Muscle layer of colon (tissue), 2 donors: ENCODE results near the gene SLC1A4.
"Not testable (repeated sequence)": the region's sequence is repeated elsewhere in the genome, so short reads cannot be mapped to it uniquely, and the experiment has no call there.

ENCODE experiments used
- H3K27ac ChIP-seq: one replicate; pipeline ENCODE4 v1.7.0; 2013; ENCODE audit warnings: low read depth, mild to moderate bottlenecking, low read length, moderate library complexity
- H3K27me3 ChIP-seq, 2 donors: one replicate each; pipeline ENCODE4 v1.7.0; 2013; ENCODE audit warnings: low read length in 2 of 2, mild to moderate bottlenecking in 2 of 2; ENCODE audit not compliant: insufficient read depth in 2 of 2, control insufficient read depth in 1 of 2
- H3K36me3 ChIP-seq: one replicate; pipeline ENCODE4 v1.7.0; 2013; ENCODE audit warnings: mild to moderate bottlenecking, low read length; ENCODE audit not compliant: insufficient read depth
- H3K4me1 ChIP-seq: one replicate; pipeline ENCODE4 v1.7.0; 2013; ENCODE audit warnings: mild to moderate bottlenecking, low read length; ENCODE audit not compliant: insufficient read depth
- H3K4me3 ChIP-seq, 2 donors: one replicate each; pipeline ENCODE4 v1.7.0; 2013; ENCODE audit warnings: low read length in 2 of 2, low read depth in 1 of 2, mild to moderate bottlenecking in 1 of 2, moderate library complexity in 1 of 2
- H3K9ac ChIP-seq: one replicate; pipeline ENCODE4 v1.7.0; 2013; ENCODE audit warnings: low read length
- H3K9me3 ChIP-seq: one replicate; pipeline ENCODE4 v1.7.0; 2013; ENCODE audit warnings: mild to moderate bottlenecking, low read length
- donor health status: abdominal sarcoma.
- donor health status: Adenocarcinoma of cecum.

SLC1A4 gene

GRCh38 chr2:65031341-65032018 lies 42.3 kb downstream of the SLC1A4 start:
- no peak overlapping the region for H3K4me3 ChIP-seq
- H3K9me3 ChIP-seq, result no peaks in the 10 kb centered on the region
- H3K27me3 ChIP-seq, result no peaks in the 10 kb centered on the region
- no peak overlapping the region for H3K9ac ChIP-seq
- no peaks in the 10 kb centered on the region for H3K36me3 ChIP-seq
- no peaks in the 10 kb centered on the region for H3K4me1 ChIP-seq
- no peak overlapping the region for H3K27ac ChIP-seq

GRCh38 chr2:65032019-65032975 lies 43.1 kb downstream of the SLC1A4 start:
- H3K36me3 ChIP-seq, result no peaks in the 10 kb centered on the region
- H3K4me1 ChIP-seq, result no peaks in the 10 kb centered on the region
- H3K27me3 ChIP-seq, result no peaks in the 10 kb centered on the region
- no peak overlapping the region for H3K9ac ChIP-seq
- H3K27ac ChIP-seq, result no peak overlapping the region
- no peak overlapping the region for H3K4me3 ChIP-seq
- no peaks in the 10 kb centered on the region for H3K9me3 ChIP-seq

- no peaks in the 10 kb centered on the region for H3K27me3 ChIP-seq
- H3K9ac ChIP-seq, result no peak overlapping the region
- no peak overlapping the region for H3K4me3 ChIP-seq
- H3K4me1 ChIP-seq, result no peaks in the 10 kb centered on the region
- H3K36me3 ChIP-seq, result no peaks in the 10 kb centered on the region
- no peaks in the 10 kb centered on the region for H3K9me3 ChIP-seq
- no peak overlapping the region for H3K27ac ChIP-seq
These were observed 44.0 kb downstream of the SLC1A4 start for GRCh38 chr2:65033178-65033577.

GRCh38 chr2:65033667-65034066 lies 44.5 kb downstream of the SLC1A4 start:
- H3K27ac ChIP-seq, H3K4me3 ChIP-seq, H3K9me3 ChIP-seq, H3K4me1 ChIP-seq, H3K9ac ChIP-seq, H3K36me3 ChIP-seq, H3K27me3 ChIP-seq: not testable (repeated sequence)

- Histone ChIP-seq H3K27ac (no peak overlapping the region), H3K4me3 (no peak overlapping the region), H3K4me1 (no peaks in the 10 kb centered on the region), H3K9me3 (no peaks in the 10 kb centered on the region), H3K36me3 (no peaks in the 10 kb centered on the region), H3K9ac (no peak overlapping the region), H3K27me3 (no peaks in the 10 kb centered on the region)
These were observed 46.2 kb downstream of the SLC1A4 start for GRCh38 chr2:65035351-65035943.

GRCh38 chr2:65037178-65037577 lies 48.0 kb downstream of the SLC1A4 start:
- no peaks in the 10 kb centered on the region for H3K36me3 ChIP-seq
- H3K27ac ChIP-seq, result no peak overlapping the region
- H3K4me1 ChIP-seq, result no peaks in the 10 kb centered on the region

GRCh38 chr2:65039640-65040039 lies 50.4 kb downstream of the SLC1A4 start:
- Histone ChIP-seq H3K9me3 (no peaks in the 10 kb centered on the region), H3K36me3 (no peaks in the 10 kb centered on the region), H3K27ac (no peak overlapping the region), H3K4me3 (no peak overlapping the region), H3K27me3 (no peaks in the 10 kb centered on the region), H3K9ac (no peak overlapping the region), H3K4me1 (no peaks in the 10 kb centered on the region)

More at GRCh38 chr2:65037178-65037577, 48.0 kb downstream of the SLC1A4 start:
- no peaks in the 10 kb centered on the region for H3K9me3 ChIP-seq
- no peak overlapping the region for H3K9ac ChIP-seq
- no peaks in the 10 kb centered on the region for H3K27me3 ChIP-seq
- no peak overlapping the region for H3K4me3 ChIP-seq

- Histone ChIP-seq H3K4me3 (peak overlapping the region in 1 of 2 donors; percentile 26), H3K36me3 (no peaks in the 10 kb centered on the region), H3K9ac (no peak overlapping the region), H3K27ac (no peak overlapping the region), H3K4me1 (no peaks in the 10 kb centered on the region), H3K9me3 (no peaks in the 10 kb centered on the region), H3K27me3 (no peaks in the 10 kb centered on the region)
These were observed 51.4 kb downstream of the SLC1A4 start for GRCh38 chr2:65040400-65041261.

GRCh38 chr2:65043001-65043400 lies 53.8 kb downstream of the SLC1A4 start:
- no peaks in the 10 kb centered on the region for H3K4me1 ChIP-seq
- H3K9me3 ChIP-seq, result no peaks in the 10 kb centered on the region
- no peak overlapping the region for H3K27ac ChIP-seq
- no peak overlapping the region for H3K9ac ChIP-seq
- H3K36me3 ChIP-seq, result no peaks in the 10 kb centered on the region
- H3K4me3 ChIP-seq, result no peak overlapping the region
- no peaks in the 10 kb centered on the region for H3K27me3 ChIP-seq

GRCh38 chr2:65044097-65044735 lies 55.0 kb downstream of the SLC1A4 start:
- Histone ChIP-seq H3K9ac (no peak overlapping the region), H3K36me3 (no peaks in the 10 kb centered on the region), H3K4me1 (no peaks in the 10 kb centered on the region), H3K4me3 (no peak overlapping the region), H3K9me3 (no peaks in the 10 kb centered on the region), H3K27ac (no peak overlapping the region), H3K27me3 (no peaks in the 10 kb centered on the region)
